T-helper 1 cell treated with Interleukin-12 subunit alpha and Interleukin-12 subunit beta and Interleukin-4 antibody, amounts not matched to agents 30 μg/mL and 1 μg/mL, for 36 hours (primary cell): Measurements from ENCODE around the gene ATP9A.
"Not testable (repeated sequence)": the region's sequence is repeated elsewhere in the genome, so short reads cannot be mapped to it uniquely, and the experiment has no call there.

Experiments used
- H3K27ac Mint-ChIP-seq: one replicate; pipeline ENCODE4 v1.8.0; 2021; ENCODE audit warnings: mild to moderate bottlenecking, mixed read lengths
- H3K27me3 Mint-ChIP-seq: one replicate; pipeline ENCODE4 v1.8.0; 2021; ENCODE audit warnings: low read depth, mixed read lengths
- H3K36me3 Mint-ChIP-seq: one replicate; pipeline ENCODE4 v1.8.0; 2021; ENCODE audit warnings: low read depth, mixed read lengths
- H3K4me1 Mint-ChIP-seq: one replicate; pipeline ENCODE4 v1.8.0; 2021; ENCODE audit warnings: low read depth, mixed read lengths
- H3K4me3 Mint-ChIP-seq: one replicate; pipeline ENCODE4 v1.8.0; 2021; ENCODE audit warnings: mild to moderate bottlenecking, moderate library complexity, mixed read lengths
- H3K9me3 Mint-ChIP-seq: one replicate; pipeline ENCODE4 v1.8.0; 2021; ENCODE audit warnings: mixed read lengths

The ATP9A gene

GRCh38 chr20:51767867-51768758 lies at the start of gene ATP9A:
TSS of gene ATP9A (minus strand) at chr20:51768390. CDS start at chr20:51768369, 21 bp downstream.
- H3K27me3 Mint-ChIP-seq = peaks cover 32% of the 10 kb centered on the region
- H3K9me3 Mint-ChIP-seq = no peaks in the 10 kb centered on the region
- peaks cover 4% of the 10 kb centered on the region for H3K36me3 Mint-ChIP-seq
- H3K27ac Mint-ChIP-seq = peak within 1 kb of the TSS; percentile 1
- H3K4me3 Mint-ChIP-seq = peak within 1 kb of the TSS; percentile 69
- H3K4me1 Mint-ChIP-seq = peaks cover 7% of the 10 kb centered on the region

DNA sequence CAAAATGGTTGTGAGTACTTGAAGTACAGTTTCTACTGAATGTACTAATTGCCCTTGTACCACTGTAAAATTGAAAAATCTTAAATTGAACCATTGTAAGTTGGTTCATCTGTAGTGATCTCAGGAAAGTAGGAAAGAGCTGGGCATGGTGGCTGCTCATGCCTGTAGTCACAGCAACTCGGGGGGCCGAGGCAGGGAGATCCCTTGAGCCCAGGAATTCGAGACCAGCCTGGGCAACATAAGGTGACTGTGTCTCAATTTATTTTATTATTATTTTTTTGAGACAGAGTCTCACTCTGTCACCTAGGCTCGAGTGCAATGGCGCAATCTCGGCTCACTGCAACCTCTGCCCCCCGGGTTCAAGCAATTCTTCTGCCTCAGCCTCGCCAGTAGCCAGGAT lies 48.7 kb upstream of the ATP9A start:
- not testable (repeated sequence) for H3K4me3 Mint-ChIP-seq, H3K27ac Mint-ChIP-seq, H3K36me3 Mint-ChIP-seq, H3K9me3 Mint-ChIP-seq, H3K27me3 Mint-ChIP-seq, H3K4me1 Mint-ChIP-seq

GRCh38 chr20:51815383-51816076 lies 47.3 kb upstream of the ATP9A start:
- no peaks in the 10 kb centered on the region for H3K4me1 Mint-ChIP-seq
- H3K27ac Mint-ChIP-seq = no peak overlapping the region
- H3K4me3 Mint-ChIP-seq = no peak overlapping the region
- H3K36me3 Mint-ChIP-seq = no peaks in the 10 kb centered on the region
- no peaks in the 10 kb centered on the region for H3K9me3 Mint-ChIP-seq
- peaks cover 3% of the 10 kb centered on the region for H3K27me3 Mint-ChIP-seq

DNA sequence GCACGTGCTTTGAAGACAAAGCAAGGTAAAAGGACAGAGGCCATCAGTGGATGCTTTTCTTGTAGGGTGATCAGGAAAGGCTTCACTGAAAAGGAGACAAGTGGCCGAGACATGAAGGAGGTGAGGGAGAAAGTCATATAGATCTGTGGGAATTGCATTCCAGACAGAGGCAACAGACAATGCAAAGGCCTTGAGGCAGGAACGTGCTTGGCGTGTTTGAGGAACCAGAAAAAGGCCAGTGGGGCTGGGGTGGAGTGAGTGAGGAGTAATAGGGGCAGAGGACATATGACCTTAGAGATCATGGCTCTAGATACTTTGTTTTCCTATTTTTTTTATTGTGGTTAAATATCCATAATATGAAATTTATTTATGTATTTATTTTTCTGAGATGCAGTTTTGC lies 44.7 kb upstream of the ATP9A start:
- H3K4me1 Mint-ChIP-seq = no peaks in the 10 kb centered on the region
- H3K9me3 Mint-ChIP-seq = no peaks in the 10 kb centered on the region
- no peak overlapping the region for H3K4me3 Mint-ChIP-seq
- peaks cover 8% of the 10 kb centered on the region for H3K27me3 Mint-ChIP-seq
- no peaks in the 10 kb centered on the region for H3K36me3 Mint-ChIP-seq
- no peak overlapping the region for H3K27ac Mint-ChIP-seq

DNA sequence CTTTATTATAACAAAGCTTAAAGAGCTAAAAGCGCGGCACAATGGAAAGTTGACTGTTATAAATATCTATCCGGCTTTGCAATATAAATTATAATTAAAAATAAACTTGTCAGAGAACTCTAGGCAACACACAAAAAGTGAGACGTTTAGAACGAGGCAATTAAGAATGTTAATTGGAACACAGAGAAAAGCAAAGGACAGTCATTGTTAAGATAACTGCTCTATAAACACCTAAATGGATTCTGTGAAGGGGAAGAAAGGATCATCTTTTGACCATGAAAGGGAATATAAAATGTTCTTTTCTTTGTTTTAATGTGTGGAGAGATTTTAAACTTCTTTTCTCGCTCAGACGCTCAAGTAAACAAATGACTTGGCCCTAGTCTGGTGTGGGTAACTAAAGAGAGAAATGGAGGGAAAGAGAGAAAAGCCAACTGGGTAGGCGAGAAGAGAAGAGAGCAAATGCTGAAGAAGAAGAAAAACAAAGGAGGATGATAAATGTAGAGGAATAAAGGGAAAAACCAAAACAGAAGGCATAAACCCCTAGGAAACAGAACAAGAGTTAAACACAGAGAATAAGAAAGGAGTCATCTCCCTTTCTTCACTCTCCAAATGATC lies 43.4 kb upstream of the ATP9A start:
- H3K27ac Mint-ChIP-seq = no peak overlapping the region
- peaks cover 8% of the 10 kb centered on the region for H3K27me3 Mint-ChIP-seq
- no peak overlapping the region for H3K4me3 Mint-ChIP-seq
- no peaks in the 10 kb centered on the region for H3K36me3 Mint-ChIP-seq
- no peaks in the 10 kb centered on the region for H3K4me1 Mint-ChIP-seq
- no peaks in the 10 kb centered on the region for H3K9me3 Mint-ChIP-seq

DNA sequence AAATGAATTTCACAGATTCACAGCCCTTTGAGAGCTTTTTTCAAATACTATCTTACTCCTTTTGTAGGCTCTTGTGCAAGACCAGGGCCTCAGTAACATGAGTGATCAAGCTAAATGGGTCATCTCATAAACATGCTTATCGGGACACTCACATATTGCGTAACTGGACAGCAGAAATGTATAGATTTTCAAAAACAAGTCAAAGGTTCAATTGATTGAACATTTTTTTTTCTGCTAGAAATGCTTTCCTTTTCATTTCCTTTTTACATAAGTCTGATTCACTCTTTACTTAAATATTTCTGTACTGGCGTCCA lies 42.8 kb upstream of the ATP9A start:
- Mint-ChIP-seq H3K36me3 (no peaks in the 10 kb centered on the region), H3K4me1 (no peaks in the 10 kb centered on the region), H3K9me3 (no peaks in the 10 kb centered on the region), H3K27me3 (peaks cover 13% of the 10 kb centered on the region), H3K27ac (no peak overlapping the region), H3K4me3 (no peak overlapping the region)

DNA sequence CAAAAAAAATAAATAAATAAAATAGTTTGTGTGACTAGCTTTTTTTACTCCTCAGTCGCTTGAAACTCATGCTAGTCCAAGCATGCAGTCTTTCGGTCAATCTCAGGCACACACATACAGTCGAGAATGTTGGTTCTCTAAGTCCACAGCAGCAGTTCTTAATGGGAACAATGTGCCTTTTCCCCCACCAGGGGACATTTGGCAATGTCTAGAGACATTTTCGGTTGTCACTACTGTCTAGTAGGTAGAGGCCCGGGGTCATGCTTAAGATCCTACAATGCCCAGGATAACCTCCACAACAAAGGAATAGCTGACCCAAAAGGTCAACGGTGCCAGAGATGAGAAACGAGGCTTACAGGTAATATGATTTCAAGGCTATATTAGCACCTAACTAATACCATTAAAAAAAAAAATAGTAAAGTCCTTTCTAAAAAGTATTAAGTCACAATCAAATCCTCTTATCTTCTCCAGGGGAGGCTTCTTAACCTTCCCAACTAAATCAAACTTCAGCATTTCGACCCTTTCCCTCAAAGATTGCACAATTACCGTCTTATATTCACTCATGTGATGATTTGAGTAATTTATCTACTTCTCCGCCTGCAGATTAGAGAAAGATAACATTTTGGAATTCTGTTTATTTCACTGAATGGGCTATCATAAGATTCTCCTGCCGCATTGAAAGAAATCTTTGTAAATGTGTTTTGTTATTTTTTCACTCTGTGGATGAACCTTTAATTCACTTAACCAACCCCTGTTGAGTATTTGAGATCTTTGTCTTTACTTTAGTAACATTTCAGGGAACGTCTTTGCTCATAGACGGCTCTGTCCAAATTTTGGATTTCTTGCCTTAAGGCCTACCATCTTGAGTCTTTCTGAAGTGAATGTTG lies 42.2 kb upstream of the ATP9A start:
- Mint-ChIP-seq H3K4me1 (no peaks in the 10 kb centered on the region), H3K27me3 (peaks cover 16% of the 10 kb centered on the region), H3K36me3 (no peaks in the 10 kb centered on the region), H3K9me3 (no peaks in the 10 kb centered on the region), H3K27ac (no peak overlapping the region), H3K4me3 (no peak overlapping the region)

- H3K4me3 Mint-ChIP-seq = no peak overlapping the region
- no peaks in the 10 kb centered on the region for H3K36me3 Mint-ChIP-seq
- no peaks in the 10 kb centered on the region for H3K4me1 Mint-ChIP-seq
- H3K9me3 Mint-ChIP-seq = no peaks in the 10 kb centered on the region
- no peak overlapping the region for H3K27ac Mint-ChIP-seq
- peaks cover 41% of the 10 kb centered on the region for H3K27me3 Mint-ChIP-seq
Observed at GRCh38 chr20:51807720-51808250, 39.6 kb upstream of the ATP9A start.

- H3K27ac Mint-ChIP-seq = no peak overlapping the region
- H3K4me3 Mint-ChIP-seq = no peak overlapping the region
- peaks cover 57% of the 10 kb centered on the region for H3K27me3 Mint-ChIP-seq
- H3K9me3 Mint-ChIP-seq = no peaks in the 10 kb centered on the region
- no peaks in the 10 kb centered on the region for H3K36me3 Mint-ChIP-seq
- peaks cover 3% of the 10 kb centered on the region for H3K4me1 Mint-ChIP-seq
Observed at GRCh38 chr20:51804754-51805153, 36.6 kb upstream of the ATP9A start.

DNA sequence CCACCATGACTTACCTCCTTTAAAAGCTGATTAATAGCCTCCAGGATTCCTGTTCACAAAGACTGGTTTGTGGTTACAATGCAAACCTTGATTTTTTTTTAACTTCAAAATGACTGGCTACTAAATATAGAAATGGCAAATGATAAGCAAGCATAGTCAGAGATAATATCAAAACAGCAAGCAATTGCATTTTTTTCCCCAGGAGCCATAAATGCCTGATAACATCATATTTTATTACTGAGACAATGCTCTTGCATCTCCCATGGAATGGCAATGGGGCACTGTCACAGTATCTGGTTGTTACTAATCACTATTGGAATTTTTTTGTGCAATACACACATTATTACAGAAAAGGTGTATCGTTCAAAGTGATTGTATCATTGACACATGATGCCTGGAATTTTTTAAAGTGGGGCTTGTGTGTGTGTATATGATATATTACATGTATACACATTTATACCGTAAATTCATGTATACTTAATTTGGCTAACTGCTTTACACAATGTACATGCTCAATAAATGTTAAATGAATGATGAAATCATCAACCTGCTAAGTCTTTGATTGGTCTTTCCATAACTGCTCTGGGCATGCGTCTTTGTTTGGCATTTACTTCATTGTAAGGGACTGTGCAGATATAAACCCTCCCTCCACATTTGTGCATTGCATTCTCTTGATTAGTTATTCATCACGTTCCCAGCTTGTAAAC lies 35.1 kb upstream of the ATP9A start:
- Mint-ChIP-seq H3K4me3 (no peak overlapping the region), H3K27ac (no peak overlapping the region), H3K36me3 (no peaks in the 10 kb centered on the region), H3K9me3 (no peaks in the 10 kb centered on the region), H3K27me3 (peaks cover 71% of the 10 kb centered on the region), H3K4me1 (peaks cover 5% of the 10 kb centered on the region)

GRCh38 chr20:51802170-51802751 lies 34.1 kb upstream of the ATP9A start, which contains the start of gene SALL4:
TSS of gene SALL4 (minus strand) at chr20:51802521. CDS start at chr20:51802408, 113 bp downstream.
- Mint-ChIP-seq H3K4me1 (peaks cover 5% of the 10 kb centered on the region), H3K4me3 (no peak within 1 kb of the TSS), H3K9me3 (no peaks in the 10 kb centered on the region), H3K36me3 (no peaks in the 10 kb centered on the region), H3K27ac (no peak within 1 kb of the TSS), H3K27me3 (peaks cover 82% of the 10 kb centered on the region)

DNA sequence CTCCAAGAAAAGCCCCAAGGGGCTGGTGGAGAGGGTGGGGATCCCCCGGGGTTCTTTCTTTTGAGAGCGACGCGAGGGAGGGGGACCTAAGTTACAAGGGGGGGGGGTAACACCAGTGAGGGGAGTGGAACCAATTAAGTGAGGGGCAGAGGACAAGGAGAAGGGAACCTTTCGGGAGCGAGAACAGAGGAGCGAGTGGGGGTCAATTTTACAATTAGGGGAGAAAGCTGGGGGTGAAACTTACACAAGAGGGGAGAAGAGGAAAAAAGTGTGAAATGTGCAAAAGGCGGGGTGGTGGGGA lies 33.6 kb upstream of the ATP9A start:
- Mint-ChIP-seq H3K9me3 (no peaks in the 10 kb centered on the region), H3K36me3 (no peaks in the 10 kb centered on the region), H3K27ac (no peak overlapping the region), H3K4me1 (peaks cover 5% of the 10 kb centered on the region), H3K4me3 (no peak overlapping the region), H3K27me3 (peaks cover 84% of the 10 kb centered on the region)

GRCh38 chr20:51801122-51801822 lies 33.1 kb upstream of the ATP9A start:
- Mint-ChIP-seq H3K4me3 (peak overlapping the region; percentile 48), H3K27me3 (peaks cover 82% of the 10 kb centered on the region), H3K9me3 (no peaks in the 10 kb centered on the region), H3K36me3 (no peaks in the 10 kb centered on the region), H3K27ac (no peak overlapping the region), H3K4me1 (peaks cover 5% of the 10 kb centered on the region)
